NCI-H1048 (cell line): ENCODE measurements around the gene RAVER2.
"Not testable (repeated sequence)": the region's sequence is repeated elsewhere in the genome, so short reads cannot be mapped to it uniquely, and the experiment has no call there.

Experiments used
- DNase-seq: peaks from one replicate; lab custom pipeline; 2025; lab: John Stamatoyannopoulos, UW

RAVER2 gene

GRCh38 chr1:64748222-64748621 lies 3.3 kb downstream of the RAVER2 start:
- no peak for DNase-seq

GRCh38 chr1:64748706-64749105 lies 3.8 kb downstream of the RAVER2 start:
- no peak for DNase-seq

GRCh38 chr1:64750092-64750491 lies 5.2 kb downstream of the RAVER2 start:
- no peak for DNase-seq

GRCh38 chr1:64750875-64751274 lies 6.0 kb downstream of the RAVER2 start:
- no peak for DNase-seq

- DNase-seq, result no peak
Measured at GRCh38 chr1:64754173-64754572, 9.3 kb downstream of the RAVER2 start.

GRCh38 chr1:64755361-64755760 lies 10.5 kb downstream of the RAVER2 start:
- DNase-seq, result peak; percentile 35

GRCh38 chr1:64756770-64757169 lies 11.9 kb downstream of the RAVER2 start:
- DNase-seq, result no peak

GRCh38 chr1:64757213-64757612 lies 12.3 kb downstream of the RAVER2 start:
- no peak for DNase-seq

- no peak for DNase-seq
Measured at GRCh38 chr1:64758233-64758632, 13.4 kb downstream of the RAVER2 start.

GRCh38 chr1:64759968-64760367 lies 15.1 kb downstream of the RAVER2 start:
- no peak for DNase-seq

- no peak for DNase-seq
Measured at GRCh38 chr1:64765012-64765411, 20.1 kb downstream of the RAVER2 start.

GRCh38 chr1:64765826-64766225 lies 21.0 kb downstream of the RAVER2 start:
- DNase-seq, result no peak

- DNase-seq, result no peak
Measured at GRCh38 chr1:64766429-64766828, 21.6 kb downstream of the RAVER2 start.

- no peak for DNase-seq
Measured at GRCh38 chr1:64769482-64769881, 24.6 kb downstream of the RAVER2 start.

- no peak for DNase-seq
Measured at GRCh38 chr1:64769971-64770370, 25.1 kb downstream of the RAVER2 start.

- not testable (repeated sequence) for DNase-seq
Measured at GRCh38 chr1:64773306-64773705, 28.4 kb downstream of the RAVER2 start.

- no peak for DNase-seq
Measured at GRCh38 chr1:64775113-64775512, 30.2 kb downstream of the RAVER2 start.

GRCh38 chr1:64782044-64782443 lies 37.2 kb downstream of the RAVER2 start:
- not testable (repeated sequence) for DNase-seq

- DNase-seq, result not testable (repeated sequence)
Measured at GRCh38 chr1:64782848-64783247, 38.0 kb downstream of the RAVER2 start.

- DNase-seq, result no peak
Measured at GRCh38 chr1:64790832-64791487, 46.1 kb downstream of the RAVER2 start.

- DNase-seq, result no peak
Measured at GRCh38 chr1:64798872-64799271, 54.0 kb downstream of the RAVER2 start.

GRCh38 chr1:64801851-64802523 lies 57.1 kb downstream of the RAVER2 start:
- no peak for DNase-seq

- DNase-seq, result no peak
Measured at GRCh38 chr1:64809309-64809708, 64.4 kb downstream of the RAVER2 start.

- DNase-seq, result no peak
Measured at GRCh38 chr1:64810001-64810400, 65.1 kb downstream of the RAVER2 start.
